Fibroblast of the conjunctiva (primary cell): ENCODE measurements around the gene EIF4A3.

Experiments used
- DNase-seq: peaks from one replicate; pipeline ENCODE4 v3.0.0-alpha.2; 2010; ENCODE audit warnings: low read depth

EIF4A3 gene

DNA sequence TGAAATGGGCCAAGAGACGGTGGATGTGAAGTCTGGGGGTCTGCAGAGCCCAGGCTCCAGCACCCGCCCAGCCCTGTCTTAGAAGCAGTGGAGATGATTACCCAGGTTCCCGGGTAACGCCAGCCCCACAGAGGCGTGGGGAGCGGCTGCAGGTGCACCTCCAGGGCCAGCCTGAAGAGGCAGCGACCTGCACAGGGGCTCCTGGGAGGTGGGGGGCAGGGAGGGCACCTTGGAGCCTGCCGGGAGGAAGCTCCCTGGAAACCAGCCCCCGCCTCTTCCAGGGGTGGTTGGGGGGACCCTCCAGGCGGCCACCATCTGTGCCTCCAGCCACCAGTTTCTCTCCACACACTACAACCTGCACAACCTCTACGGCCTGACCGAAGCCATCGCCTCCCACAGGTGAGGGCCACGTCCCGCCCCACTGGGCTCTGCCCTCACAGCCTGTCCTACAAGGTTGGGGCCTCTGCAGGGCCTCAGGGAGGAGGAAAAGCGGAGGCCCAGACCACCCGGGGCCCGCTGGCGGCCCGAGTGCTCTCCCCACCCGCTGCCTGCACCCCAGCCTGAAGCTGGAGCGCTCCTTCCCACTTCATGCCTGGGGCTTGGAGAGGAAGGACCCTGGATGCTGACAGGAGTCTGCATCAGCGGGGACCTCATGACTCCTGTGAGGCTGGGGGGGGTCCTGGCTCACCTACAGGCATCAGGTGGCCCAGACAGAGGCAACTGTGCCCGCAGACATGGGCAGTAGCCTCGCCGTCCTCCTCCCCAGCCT lies 35.0 kb downstream of the EIF4A3 start:
- DNase-seq, result no peak

- no peak for DNase-seq
These were observed 35.8 kb downstream of the EIF4A3 start for GRCh38 chr17:80110927-80111701.

- no peak for DNase-seq
These were observed 36.5 kb downstream of the EIF4A3 start for GRCh38 chr17:80110447-80110812.

GRCh38 chr17:80109713-80110446 lies 37.0 kb downstream of the EIF4A3 start:
- no peak for DNase-seq

GRCh38 chr17:80109066-80109660 lies 37.8 kb downstream of the EIF4A3 start:
- DNase-seq, result no peak

DNA sequence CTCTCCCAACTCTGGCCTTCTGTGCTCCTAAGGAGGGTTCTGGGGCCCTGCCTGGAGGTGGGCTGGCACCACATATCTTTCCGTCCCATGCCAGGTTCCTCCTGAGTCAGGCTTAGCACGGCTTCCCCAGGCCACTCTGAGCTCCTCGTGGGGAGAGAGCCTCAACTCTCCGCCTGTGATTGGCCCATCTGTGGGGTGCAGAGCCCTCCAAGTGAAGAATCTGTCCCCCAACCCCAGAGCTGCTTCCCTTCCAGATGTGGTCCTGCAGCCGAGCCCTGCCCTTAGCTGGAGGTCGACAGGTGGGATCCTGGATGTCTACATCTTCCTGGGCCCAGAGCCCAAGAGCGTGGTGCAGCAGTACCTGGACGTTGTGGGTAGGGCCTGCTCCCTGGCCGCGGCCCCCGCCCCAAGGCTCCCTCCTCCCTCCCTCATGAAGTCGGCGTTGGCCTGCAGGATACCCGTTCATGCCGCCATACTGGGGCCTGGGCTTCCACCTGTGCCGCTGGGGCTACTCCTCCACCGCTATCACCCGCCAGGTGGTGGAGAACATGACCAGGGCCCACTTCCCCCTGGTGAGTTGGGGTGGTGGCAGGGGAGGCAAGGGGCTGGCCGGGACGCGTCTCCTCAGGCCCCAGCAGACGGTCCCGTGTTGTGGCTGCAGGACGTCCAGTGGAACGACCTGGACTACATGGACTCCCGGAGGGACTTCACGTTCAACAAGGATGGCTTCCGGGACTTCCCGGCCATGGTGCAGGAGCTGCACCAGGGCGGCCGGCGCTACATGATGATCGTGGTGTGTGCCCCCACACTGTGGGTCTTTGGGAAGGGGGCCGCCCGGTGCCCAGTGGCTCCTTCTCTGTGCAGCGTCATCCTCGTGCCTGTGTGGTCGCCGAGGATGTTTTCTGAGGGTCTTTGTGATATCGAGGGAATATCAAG lies 38.6 kb downstream of the EIF4A3 start:
- DNase-seq, result no peak

DNA sequence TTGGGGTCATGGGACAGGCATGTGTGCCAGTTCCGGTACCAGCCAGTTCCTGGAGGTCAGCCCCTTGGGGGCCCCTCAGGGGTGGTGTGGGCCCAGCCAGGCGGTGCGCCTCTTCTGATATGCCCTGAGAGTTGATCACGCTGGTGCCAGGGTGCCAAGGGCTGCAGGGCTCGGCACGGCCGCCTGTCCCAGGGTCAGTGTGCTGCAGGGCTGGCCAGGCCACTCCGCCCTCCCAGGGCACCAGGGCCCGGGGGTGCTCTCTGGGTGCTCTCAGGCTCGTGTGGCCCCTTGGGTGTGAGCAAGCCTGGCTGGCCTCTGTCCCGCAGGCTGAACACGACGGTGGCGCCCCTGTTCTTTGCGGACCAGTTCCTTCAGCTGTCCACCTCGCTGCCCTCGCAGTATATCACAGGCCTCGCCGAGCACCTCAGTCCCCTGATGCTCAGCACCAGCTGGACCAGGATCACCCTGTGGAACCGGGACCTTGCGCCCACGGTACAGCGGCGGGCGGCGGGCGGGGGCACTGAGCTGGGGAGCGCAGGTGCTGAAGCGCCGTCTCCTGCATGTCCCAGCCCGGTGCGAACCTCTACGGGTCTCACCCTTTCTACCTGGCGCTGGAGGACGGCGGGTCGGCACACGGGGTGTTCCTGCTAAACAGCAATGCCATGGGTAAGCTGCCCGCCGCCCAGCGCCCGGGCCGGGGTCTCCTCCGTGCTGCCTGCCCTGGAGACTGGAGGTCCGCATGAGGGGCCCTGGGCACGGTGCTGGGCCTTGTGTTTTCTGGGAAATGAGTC lies 39.5 kb downstream of the EIF4A3 start:
- DNase-seq, result no peak

- DNase-seq, result no peak
These were observed 40.2 kb downstream of the EIF4A3 start for GRCh38 chr17:80106751-80107150.

DNA sequence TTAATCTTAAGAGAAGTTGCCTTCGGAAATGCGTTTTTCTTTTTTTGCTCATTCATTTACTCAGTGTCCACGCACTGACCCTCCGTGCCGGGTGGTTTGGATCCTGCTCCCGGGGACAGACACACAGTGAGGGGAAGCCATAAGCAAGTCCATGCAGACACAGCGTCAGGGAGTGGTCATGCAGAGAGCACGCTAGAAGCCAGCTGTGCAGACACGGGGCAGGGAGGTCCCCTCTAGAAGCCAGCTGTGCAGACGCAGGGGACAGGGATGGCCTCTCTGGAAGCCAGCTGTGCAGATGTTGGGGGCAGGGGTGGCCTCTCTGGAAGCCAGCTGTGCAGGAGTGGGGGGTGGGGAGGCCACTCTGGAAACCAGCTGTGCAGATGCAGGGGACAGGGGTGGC lies 40.8 kb downstream of the EIF4A3 start:
- no peak for DNase-seq

- no peak for DNase-seq
These were observed 41.2 kb downstream of the EIF4A3 start for GRCh38 chr17:80105762-80106161.

GRCh38 chr17:80104956-80105375 lies 42.0 kb downstream of the EIF4A3 start:
- DNase-seq, result no peak

- DNase-seq, result no peak
These were observed 42.5 kb downstream of the EIF4A3 start for GRCh38 chr17:80104321-80104955.

DNA sequence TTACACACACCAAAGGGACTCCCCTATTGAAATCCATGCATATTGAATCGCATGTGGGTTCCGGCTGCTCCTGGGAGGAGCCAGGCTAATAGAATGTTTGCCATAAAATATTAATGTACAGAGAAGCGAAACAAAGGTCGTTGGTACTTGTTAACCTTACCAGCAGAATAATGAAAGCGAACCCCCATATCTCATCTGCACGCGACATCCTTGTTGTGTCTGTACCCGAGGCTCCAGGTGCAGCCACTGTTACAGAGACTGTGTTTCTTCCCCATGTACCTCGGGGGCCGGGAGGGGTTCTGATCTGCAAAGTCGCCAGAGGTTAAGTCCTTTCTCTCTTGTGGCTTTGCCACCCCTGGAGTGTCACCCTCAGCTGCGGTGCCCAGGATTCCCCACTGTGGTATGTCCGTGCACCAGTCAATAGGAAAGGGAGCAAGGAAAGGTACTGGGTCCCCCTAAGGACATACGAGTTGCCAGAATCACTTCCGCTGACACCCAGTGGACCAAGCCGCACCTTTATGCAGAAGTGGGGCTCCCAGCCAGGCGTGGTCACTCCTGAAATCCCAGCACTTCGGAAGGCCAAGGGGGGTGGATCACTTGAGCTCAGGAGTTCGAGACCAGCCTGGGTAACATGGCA lies 43.4 kb downstream of the EIF4A3 start:
- no peak for DNase-seq

DNA sequence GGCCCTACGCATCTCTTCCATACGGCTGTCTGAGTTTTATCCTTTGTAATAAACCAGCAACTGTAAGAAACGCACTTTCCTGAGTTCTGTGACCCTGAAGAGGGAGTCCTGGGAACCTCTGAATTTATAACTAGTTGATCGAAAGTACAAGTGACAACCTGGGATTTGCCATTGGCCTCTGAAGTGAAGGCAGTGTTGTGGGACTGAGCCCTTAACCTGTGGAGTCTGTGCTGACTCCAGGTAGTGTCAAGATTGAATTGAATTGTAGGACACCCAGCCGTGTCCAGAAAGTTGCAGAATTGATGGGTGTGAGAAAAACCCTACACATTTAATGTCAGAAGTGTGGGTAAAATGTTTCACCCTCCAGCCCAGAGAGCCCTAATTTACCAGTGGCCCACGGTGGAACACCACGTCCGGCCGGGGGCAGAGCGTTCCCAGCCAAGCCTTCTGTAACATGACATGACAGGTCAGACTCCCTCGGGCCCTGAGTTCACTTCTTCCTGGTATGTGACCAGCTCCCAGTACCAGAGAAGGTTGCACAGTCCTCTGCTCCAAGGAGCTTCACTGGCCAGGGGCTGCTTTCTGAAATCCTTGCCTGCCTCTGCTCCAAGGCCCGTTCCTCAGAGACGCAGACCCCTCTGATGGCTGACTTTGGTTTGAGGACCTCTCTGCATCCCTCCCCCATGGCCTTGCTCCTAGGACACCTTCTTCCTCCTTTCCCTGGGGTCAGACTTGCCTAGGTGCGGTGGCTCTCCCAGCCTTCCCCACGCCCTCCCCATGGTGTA lies 44.1 kb downstream of the EIF4A3 start:
- DNase-seq, result no peak

DNA sequence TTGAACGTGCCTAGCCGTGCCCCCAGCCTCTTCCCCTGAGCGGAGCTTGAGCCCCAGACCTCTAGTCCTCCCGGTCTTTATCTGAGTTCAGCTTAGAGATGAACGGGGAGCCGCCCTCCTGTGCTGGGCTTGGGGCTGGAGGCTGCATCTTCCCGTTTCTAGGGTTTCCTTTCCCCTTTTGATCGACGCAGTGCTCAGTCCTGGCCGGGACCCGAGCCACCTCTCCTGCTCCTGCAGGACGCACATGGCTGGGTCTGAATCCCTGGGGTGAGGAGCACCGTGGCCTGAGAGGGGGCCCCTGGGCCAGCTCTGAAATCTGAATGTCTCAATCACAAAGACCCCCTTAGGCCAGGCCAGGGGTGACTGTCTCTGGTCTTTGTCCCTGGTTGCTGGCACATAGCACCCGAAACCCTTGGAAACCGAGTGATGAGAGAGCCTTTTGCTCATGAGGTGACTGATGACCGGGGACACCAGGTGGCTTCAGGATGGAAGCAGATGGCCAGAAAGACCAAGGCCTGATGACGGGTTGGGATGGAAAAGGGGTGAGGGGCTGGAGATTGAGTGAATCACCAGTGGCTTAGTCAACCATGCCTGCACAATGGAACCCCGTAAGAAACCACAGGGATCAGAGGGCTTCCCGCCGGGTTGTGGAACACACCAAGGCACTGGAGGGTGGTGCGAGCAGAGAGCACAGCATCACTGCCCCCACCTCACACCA lies 44.8 kb downstream of the EIF4A3 start:
- no peak for DNase-seq

GRCh38 chr17:80101011-80101945 lies 45.6 kb downstream of the EIF4A3 start, which contains the start of gene GAA:
Gene GAA (plus strand): TSS chr17:80101581. CDS start chr17:80104587, 3,006 bp downstream.
- peak; percentile 55 for DNase-seq

DNA sequence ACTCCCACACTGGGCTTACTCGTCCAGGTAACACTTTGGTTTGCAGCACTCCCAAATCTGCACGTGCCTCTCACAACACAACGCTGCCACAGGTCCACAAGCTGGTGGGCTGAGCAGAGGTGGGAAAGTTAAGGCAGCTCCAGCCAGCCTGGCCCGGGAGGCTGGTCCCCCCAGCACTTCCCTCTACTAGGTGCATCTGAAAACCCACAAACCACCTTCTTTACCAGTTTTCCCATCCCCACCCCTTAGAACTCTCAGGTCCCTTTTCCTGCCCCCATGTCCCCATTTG lies 46.9 kb downstream of the EIF4A3 start:
- DNase-seq, result no peak
